Ishikawa (cell line): Measurements from ENCODE around the gene PIM3.

Experiments
- CEBPB ChIP-seq: IDR thresholded peaks from 2 replicates; pipeline ENCODE4 v1.6.1; 2012
- CREB1 ChIP-seq: IDR thresholded peaks from 2 replicates; pipeline ENCODE4 v1.6.1; 2012; ENCODE audit warnings: low read depth
- EGR1 ChIP-seq: IDR thresholded peaks from 2 replicates; pipeline ENCODE4 v1.6.1; 2012
- EP300 ChIP-seq: IDR thresholded peaks from 2 replicates; pipeline ENCODE4 v1.6.1; 2012; ENCODE audit warnings: borderline replicate concordance
- FOXM1 ChIP-seq: IDR thresholded peaks from 2 replicates; pipeline ENCODE4 v1.6.1; 2012; ENCODE audit warnings: low read depth, borderline replicate concordance
- NFIC ChIP-seq: IDR thresholded peaks from 2 replicates; pipeline ENCODE4 v1.6.1; 2012
- RAD21 ChIP-seq: IDR thresholded peaks from 2 replicates; pipeline ENCODE4 v1.6.1; 2012; ENCODE audit warnings: low read depth
- TAF1 ChIP-seq: IDR thresholded peaks from 2 replicates; pipeline ENCODE4 v1.6.1; 2012; ENCODE audit warnings: low read depth, mild to moderate bottlenecking
- TCF12 ChIP-seq: IDR thresholded peaks from 2 replicates; pipeline ENCODE4 v1.6.1; 2012; ENCODE audit warnings: low read depth
- TEAD4 ChIP-seq: IDR thresholded peaks from 2 replicates; pipeline ENCODE4 v1.6.1; 2012
- YY1 ChIP-seq: IDR thresholded peaks from 2 replicates; pipeline ENCODE4 v1.6.1; 2012; ENCODE audit warnings: low read depth
- ZBTB7A ChIP-seq: IDR thresholded peaks from 2 replicates; pipeline ENCODE4 v1.6.1; 2012; ENCODE audit warnings: low read depth
- TF ChIP-seq, protein P1 (sequence below): IDR thresholded peaks from 2 replicates; pipeline ENCODE4 v1.6.1; 2012
- TF ChIP-seq, protein P2 (sequence below): IDR thresholded peaks from 2 replicates; pipeline ENCODE4 v1.6.1; 2012; ENCODE audit warnings: low read depth, mild to moderate bottlenecking
- TF ChIP-seq, protein P3 (sequence below): IDR thresholded peaks from 2 replicates; pipeline ENCODE4 v1.6.1; 2012

The PIM3 gene

DNA sequence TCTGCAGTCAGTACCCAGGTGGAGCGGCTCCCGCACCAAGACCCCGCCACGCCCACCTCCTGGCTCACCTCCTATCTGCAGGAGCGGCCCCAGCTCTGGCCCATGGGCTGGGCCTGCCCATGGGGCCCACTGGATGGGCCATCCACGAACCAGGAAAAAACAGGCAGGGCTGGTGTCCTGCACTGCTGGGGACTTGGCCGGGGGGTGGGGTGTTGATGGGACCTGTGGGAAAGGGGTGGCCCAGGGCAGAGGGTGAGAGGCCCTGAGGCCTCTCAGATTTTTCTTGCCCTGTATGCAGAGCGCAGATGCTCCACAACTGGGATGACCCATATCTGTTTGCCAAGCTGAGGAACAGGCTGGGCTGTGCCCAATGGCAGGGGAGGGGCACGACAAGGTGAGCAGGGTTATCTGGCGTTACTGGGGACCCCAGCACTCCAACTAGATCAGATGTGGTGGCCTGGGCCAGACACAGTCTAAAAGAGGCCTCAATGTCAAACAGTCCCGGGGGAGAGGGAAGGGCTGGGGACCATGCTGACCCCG, 2.7 kb upstream of the PIM3 start:
- TF ChIP-seq, protein P1, sequence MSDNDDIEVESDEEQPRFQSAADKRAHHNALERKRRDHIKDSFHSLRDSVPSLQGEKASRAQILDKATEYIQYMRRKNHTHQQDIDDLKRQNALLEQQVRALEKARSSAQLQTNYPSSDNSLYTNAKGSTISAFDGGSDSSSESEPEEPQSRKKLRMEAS: no peak
- TF ChIP-seq TAF1 (no peak), TCF12 (no peak), ZBTB7A (no peak), CEBPB (no peak)
- TF ChIP-seq, protein P2, sequence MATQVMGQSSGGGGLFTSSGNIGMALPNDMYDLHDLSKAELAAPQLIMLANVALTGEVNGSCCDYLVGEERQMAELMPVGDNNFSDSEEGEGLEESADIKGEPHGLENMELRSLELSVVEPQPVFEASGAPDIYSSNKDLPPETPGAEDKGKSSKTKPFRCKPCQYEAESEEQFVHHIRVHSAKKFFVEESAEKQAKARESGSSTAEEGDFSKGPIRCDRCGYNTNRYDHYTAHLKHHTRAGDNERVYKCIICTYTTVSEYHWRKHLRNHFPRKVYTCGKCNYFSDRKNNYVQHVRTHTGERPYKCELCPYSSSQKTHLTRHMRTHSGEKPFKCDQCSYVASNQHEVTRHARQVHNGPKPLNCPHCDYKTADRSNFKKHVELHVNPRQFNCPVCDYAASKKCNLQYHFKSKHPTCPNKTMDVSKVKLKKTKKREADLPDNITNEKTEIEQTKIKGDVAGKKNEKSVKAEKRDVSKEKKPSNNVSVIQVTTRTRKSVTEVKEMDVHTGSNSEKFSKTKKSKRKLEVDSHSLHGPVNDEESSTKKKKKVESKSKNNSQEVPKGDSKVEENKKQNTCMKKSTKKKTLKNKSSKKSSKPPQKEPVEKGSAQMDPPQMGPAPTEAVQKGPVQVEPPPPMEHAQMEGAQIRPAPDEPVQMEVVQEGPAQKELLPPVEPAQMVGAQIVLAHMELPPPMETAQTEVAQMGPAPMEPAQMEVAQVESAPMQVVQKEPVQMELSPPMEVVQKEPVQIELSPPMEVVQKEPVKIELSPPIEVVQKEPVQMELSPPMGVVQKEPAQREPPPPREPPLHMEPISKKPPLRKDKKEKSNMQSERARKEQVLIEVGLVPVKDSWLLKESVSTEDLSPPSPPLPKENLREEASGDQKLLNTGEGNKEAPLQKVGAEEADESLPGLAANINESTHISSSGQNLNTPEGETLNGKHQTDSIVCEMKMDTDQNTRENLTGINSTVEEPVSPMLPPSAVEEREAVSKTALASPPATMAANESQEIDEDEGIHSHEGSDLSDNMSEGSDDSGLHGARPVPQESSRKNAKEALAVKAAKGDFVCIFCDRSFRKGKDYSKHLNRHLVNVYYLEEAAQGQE: no peak

DNA sequence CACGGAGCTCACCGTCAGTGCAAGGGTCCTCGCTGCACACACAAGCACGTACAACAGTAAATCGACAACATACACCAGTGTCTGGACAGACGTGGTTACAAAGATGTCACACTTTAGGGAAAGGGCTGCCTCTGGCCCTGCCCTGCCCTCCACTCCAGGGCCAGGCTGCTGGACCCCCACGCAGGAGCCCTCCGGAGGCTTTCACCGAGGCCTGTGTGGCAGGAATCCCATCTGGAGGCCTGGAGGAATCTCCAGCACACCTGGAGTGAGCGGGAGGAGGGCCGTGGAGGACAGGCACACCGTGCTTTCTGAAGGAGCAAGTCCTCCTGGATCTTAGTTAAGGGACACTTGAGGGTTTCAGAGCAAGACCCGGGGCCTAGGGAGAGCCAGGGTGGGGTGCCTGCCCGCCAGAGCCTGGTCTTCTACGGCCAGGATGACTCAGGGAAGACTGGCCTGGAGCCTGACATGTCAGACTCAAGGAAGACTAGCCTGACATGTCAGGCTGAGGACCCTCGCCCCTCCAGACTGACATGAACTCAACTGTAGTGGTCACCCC, 2.1 kb upstream of the PIM3 start:
- TF ChIP-seq, protein P1: no peak
- no peak for TF ChIP-seq CREB1
- TF ChIP-seq CEBPB: no peak
- TF ChIP-seq TCF12: no peak
- TF ChIP-seq EP300: no peak
- TF ChIP-seq, protein P3, sequence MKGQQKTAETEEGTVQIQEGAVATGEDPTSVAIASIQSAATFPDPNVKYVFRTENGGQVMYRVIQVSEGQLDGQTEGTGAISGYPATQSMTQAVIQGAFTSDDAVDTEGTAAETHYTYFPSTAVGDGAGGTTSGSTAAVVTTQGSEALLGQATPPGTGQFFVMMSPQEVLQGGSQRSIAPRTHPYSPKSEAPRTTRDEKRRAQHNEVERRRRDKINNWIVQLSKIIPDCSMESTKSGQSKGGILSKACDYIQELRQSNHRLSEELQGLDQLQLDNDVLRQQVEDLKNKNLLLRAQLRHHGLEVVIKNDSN: no peak
- no peak for TF ChIP-seq TAF1
- TF ChIP-seq EGR1: no peak
- TF ChIP-seq TEAD4: no peak
- TF ChIP-seq ZBTB7A: no peak
- TF ChIP-seq RAD21: no peak
- TF ChIP-seq NFIC: no peak
- TF ChIP-seq YY1: no peak
- TF ChIP-seq, protein P2: no peak
- no peak for TF ChIP-seq FOXM1

DNA sequence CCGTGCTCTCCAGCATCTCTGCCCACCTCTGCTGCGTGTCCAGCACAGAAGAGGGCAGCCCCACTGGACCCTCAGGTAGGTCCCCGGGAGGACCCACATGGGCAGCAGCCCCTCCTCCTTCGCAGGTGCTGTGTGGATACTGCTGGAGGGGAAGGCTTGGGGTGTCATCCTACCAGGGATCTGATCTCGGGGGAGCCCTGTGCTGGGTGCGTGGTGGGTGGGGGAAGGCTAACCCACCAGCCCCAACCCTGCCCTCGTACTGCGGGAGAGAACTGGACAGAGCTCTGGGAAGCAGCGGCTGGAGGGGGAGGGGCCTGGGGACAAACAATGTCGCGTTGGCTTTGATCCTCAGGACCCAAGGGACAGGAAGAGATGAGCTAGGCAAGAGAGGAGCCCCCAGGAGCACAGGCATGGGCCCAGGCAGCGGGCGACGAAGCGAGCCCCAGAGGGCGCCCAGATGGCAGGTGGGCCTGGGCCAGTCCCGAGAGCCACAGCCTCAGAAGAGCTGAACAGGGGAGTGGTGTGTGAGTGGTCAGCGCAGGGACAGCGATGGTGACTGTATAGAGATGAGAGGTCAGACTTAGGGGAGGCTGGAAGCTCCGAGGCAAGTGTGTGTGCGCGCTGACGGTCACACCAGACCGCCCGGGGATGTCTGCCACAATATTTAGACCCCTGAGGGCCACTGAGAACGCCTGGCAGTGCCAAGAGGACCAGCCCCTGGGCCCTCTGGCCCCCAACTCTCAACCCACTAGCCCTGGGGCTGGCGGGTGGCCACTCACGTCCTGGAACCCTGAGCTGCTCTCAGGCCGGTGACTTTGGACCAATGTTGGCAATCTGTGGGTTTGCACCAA, 1.4 kb upstream of the PIM3 start:
- TF ChIP-seq NFIC (no peak), CREB1 (no peak)
- TF ChIP-seq, protein P3: no peak
- TF ChIP-seq, protein P2: no peak

DNA sequence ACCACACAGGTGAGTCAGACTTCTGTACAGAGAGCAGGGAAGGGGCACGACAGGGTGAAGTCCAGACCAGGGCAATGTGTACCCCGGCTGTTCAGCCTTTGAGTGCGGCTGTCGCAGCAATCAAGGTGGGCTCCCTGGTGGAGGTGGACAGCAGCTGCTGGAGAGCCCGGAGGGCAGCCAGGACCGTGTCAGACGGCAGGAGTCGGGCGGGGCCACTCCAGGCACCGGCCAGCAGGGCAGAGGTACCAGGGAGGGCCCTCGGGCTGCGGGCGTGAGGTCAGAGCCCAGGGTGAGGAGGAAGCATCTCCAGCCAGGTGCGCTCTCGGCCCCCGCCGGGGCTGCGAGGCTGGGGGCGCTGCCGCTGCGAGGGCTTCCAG, 802 bp upstream of the PIM3 start:
- TF ChIP-seq TAF1 (no peak), FOXM1 (no peak), ZBTB7A (no peak), CEBPB (no peak), TEAD4 (no peak), NFIC (no peak), EP300 (no peak), EGR1 (no peak), CREB1 (no peak), TCF12 (no peak), RAD21 (no peak), YY1 (no peak)
- TF ChIP-seq, protein P2: no peak
- TF ChIP-seq, protein P1: no peak
- TF ChIP-seq, protein P3: no peak
